BE2C (cell line): Measurements from ENCODE around the gene SSMEM1. TPM values are rescaled to one million over a fixed set of nuclear protein-coding genes. Genes with fewer than 3 reads are reported as not detected.

Experiments used
- DNase-seq: peaks from one replicate; pipeline ENCODE4 v3.0.0-alpha.2; 2020
- H3K27me3 ChIP-seq: fragments of 250-450 bp; sonication (Bioruptor Pico); 2 replicates; pipeline ENCODE4 v1.5.1; 2020; ENCODE audit warnings: mild to moderate bottlenecking
- H3K36me3 ChIP-seq: fragments of 250-450 bp; sonication (Bioruptor Pico); 2 replicates; pipeline ENCODE4 v1.5.1; 2020; ENCODE audit warnings: mild to moderate bottlenecking
- H3K4me1 ChIP-seq: fragments of 250-450 bp; sonication (Bioruptor Pico); 2 replicates; pipeline ENCODE4 v1.5.1; 2020
- H3K4me3 ChIP-seq: 2 replicates; pipeline ENCODE4 v1.5.1; 2011; ENCODE audit warnings: low read depth, low read length
- H3K9me3 ChIP-seq: fragments of 250-450 bp; sonication (Bioruptor Pico); 2 replicates; pipeline ENCODE4 v1.5.1; 2020
- CTCF ChIP-seq: IDR thresholded peaks from 2 replicates; pipeline ENCODE4 v1.5.1; 2012; ENCODE audit warnings: mild to moderate bottlenecking, low read depth, low read length
- polyA plus RNA-seq: library from polyadenylated mRNA; unstranded; fragments of >200 nt; gene quantifications from one replicate; pipeline ENCODE4 v1.2.1, GENCODE V29; 2012; ENCODE audit warnings: low read depth, missing spikeins; ENCODE audit not compliant: insufficient read length, insufficient read depth

The SSMEM1 gene
- polyA plus RNA-seq, result not detected

GRCh38 chr7:130207642-130208041, at the start of gene SSMEM1:
TSS of gene SSMEM1 (plus strand) at chr7:130207860. CDS start at chr7:130207911, 51 bp downstream.
- Histone ChIP-seq H3K9me3 (no peaks in the 10 kb centered on the region), H3K4me1 (no peaks in the 10 kb centered on the region), H3K27me3 (no peaks in the 10 kb centered on the region), H3K4me3 (no peak within 1 kb of the TSS), H3K36me3 (peaks cover 9% of the 10 kb centered on the region)
- no peak for TF ChIP-seq CTCF
- no peak for DNase-seq

GRCh38 chr7:130160023-130160422, 47.6 kb upstream of the SSMEM1 start:
- DNase-seq, result no peak
- Histone ChIP-seq H3K36me3 (peaks cover 3% of the 10 kb centered on the region; the same call in 1 of the 2 replicates), H3K9me3 (peaks cover 3% of the 10 kb centered on the region; the same call in 1 of the 2 replicates), H3K4me3 (no peak overlapping the region), H3K4me1 (no peaks in the 10 kb centered on the region), H3K27me3 (no peaks in the 10 kb centered on the region)
- TF ChIP-seq CTCF, result no peak

GRCh38 chr7:130160455-130160854, 47.2 kb upstream of the SSMEM1 start:
- Histone ChIP-seq H3K4me3 (no peak overlapping the region), H3K36me3 (peaks cover 3% of the 10 kb centered on the region; the same call in 1 of the 2 replicates), H3K4me1 (no peaks in the 10 kb centered on the region), H3K9me3 (peaks cover 3% of the 10 kb centered on the region; the same call in 1 of the 2 replicates), H3K27me3 (no peaks in the 10 kb centered on the region)
- TF ChIP-seq CTCF, result no peak
- no peak for DNase-seq

GRCh38 chr7:130162196-130162595, 45.5 kb upstream of the SSMEM1 start:
- Histone ChIP-seq H3K9me3 (no peaks in the 10 kb centered on the region), H3K4me3 (no peak overlapping the region), H3K4me1 (no peaks in the 10 kb centered on the region), H3K27me3 (no peaks in the 10 kb centered on the region), H3K36me3 (peaks cover 8% of the 10 kb centered on the region)
- TF ChIP-seq CTCF, result no peak
- DNase-seq, result no peak

GRCh38 chr7:130174237-130174959, 33.3 kb upstream of the SSMEM1 start:
- Histone ChIP-seq H3K4me1 (no peaks in the 10 kb centered on the region), H3K4me3 (no peak overlapping the region), H3K9me3 (no peaks in the 10 kb centered on the region), H3K36me3 (peaks cover 33% of the 10 kb centered on the region), H3K27me3 (no peaks in the 10 kb centered on the region)
- no peak for TF ChIP-seq CTCF
- DNase-seq, result no peak

- no peak for TF ChIP-seq CTCF
- peaks cover 31% of the 10 kb centered on the region for H3K36me3 ChIP-seq
Measured at GRCh38 chr7:130178251-130178650, 29.4 kb upstream of the SSMEM1 start.

More at GRCh38 chr7:130178251-130178650, 29.4 kb upstream of the SSMEM1 start:
- DNase-seq, result no peak
- Histone ChIP-seq H3K27me3 (no peaks in the 10 kb centered on the region), H3K9me3 (no peaks in the 10 kb centered on the region), H3K4me1 (no peaks in the 10 kb centered on the region), H3K4me3 (no peak overlapping the region)
